Smooth muscle cell (in vitro differentiated cells): ENCODE results near the gene MIF4GD. TPM values are rescaled to one million over a fixed set of nuclear protein-coding genes. Genes with fewer than 3 reads are reported as not detected.

Source experiments
- DNase-seq: peaks from one replicate; lab custom pipeline; 2025; ENCODE audit not compliant: unreplicated experiment; lab: John Stamatoyannopoulos, UW
- H2AFZ ChIP-seq: fragments of 200-600 bp; sonication (generic); 2 replicates; pipeline ENCODE4 v1.6.0; 2016; ENCODE audit warnings: antibody characterized with exemption, low read depth, mild to moderate bottlenecking
- H3F3A ChIP-seq: fragments of 200-600 bp; sonication (generic); 2 replicates; pipeline ENCODE4 v1.6.0; 2017; ENCODE audit warnings: antibody characterized with exemption, low read depth
- H3K27ac ChIP-seq: fragments of 200-600 bp; sonication (generic); 2 replicates; pipeline ENCODE4 v1.5.1; 2016; ENCODE audit warnings: low read depth, mild to moderate bottlenecking
- H3K27me3 ChIP-seq: fragments of 200-600 bp; sonication (generic); 2 replicates; pipeline ENCODE4 v1.6.1; 2016; ENCODE audit warnings: low read depth, mild to moderate bottlenecking
- H3K36me3 ChIP-seq: fragments of 200-600 bp; sonication (generic); 2 replicates; pipeline ENCODE4 v1.5.1; 2016; ENCODE audit warnings: low read depth
- H3K4me1 ChIP-seq: fragments of 200-600 bp; sonication (generic); 2 replicates; pipeline ENCODE4 v1.5.1; 2016; ENCODE audit warnings: low read depth
- H3K4me2 ChIP-seq: fragments of 200-600 bp; sonication (generic); 2 replicates; pipeline ENCODE4 v1.6.0; 2016; ENCODE audit warnings: mild to moderate bottlenecking
- H3K4me3 ChIP-seq: fragments of 200-600 bp; sonication (generic); 2 replicates; pipeline ENCODE4 v1.5.1; 2016; ENCODE audit warnings: mild to moderate bottlenecking
- H3K79me2 ChIP-seq: fragments of 200-600 bp; sonication (generic); 2 replicates; pipeline ENCODE4 v1.6.0; 2016; ENCODE audit warnings: low read depth, mild to moderate bottlenecking
- H3K9ac ChIP-seq: fragments of 200-600 bp; sonication (generic); 2 replicates; pipeline ENCODE4 v1.6.0; 2016; ENCODE audit warnings: low read depth
- H3K9me3 ChIP-seq: fragments of 200-600 bp; sonication (generic); replicated peaks from 2 replicates; pipeline ENCODE4 v1.5.1; 2016; ENCODE audit warnings: low read depth
- H4K20me1 ChIP-seq: fragments of 200-600 bp; sonication (generic); 2 replicates; pipeline ENCODE4 v1.6.0; 2016; ENCODE audit warnings: low read depth
- WGBS: methylation state at CpG from one replicate; pipeline ENCODE4 v1.1.7; 2016; ENCODE audit warnings: low lambda C conversion rate; 5-methylcytosine and 5-hydroxymethylcytosine counted together
- polyA plus RNA-seq: library from polyadenylated mRNA; unstranded; fragments of >200 nt; fragmentation: Nextera tagmentation; extraction: Ambion mirVana; gene quantifications from 2 replicates; pipeline ENCODE4 v1.2.1, GENCODE V29; 2016
- total RNA-seq: library from RNA; depleted of rRNA; stranded (reverse); fragments of >200 nt; gene quantifications from 2 replicates; pipeline ENCODE4 v1.2.3, GENCODE V29; 2014
- TF ChIP-seq, protein P1 (sequence below): fragments of 200-600 bp; sonication (generic); IDR thresholded peaks from 2 replicates; pipeline ENCODE4 v1.5.1; 2017; ENCODE audit warnings: borderline replicate concordance, mild to moderate bottlenecking, antibody characterized with exemption; ENCODE audit not compliant: insufficient read depth, poor library complexity, severe bottlenecking

The MIF4GD gene
- total RNA-seq (5.3 and 6.2 TPM in 2 replicates), polyA plus RNA-seq (17.0 and 20.8 TPM in 2 replicates)

- peak within 1 kb of the TSS; percentile 43 for H3K27ac ChIP-seq
- DNase-seq: no peak
- peak within 1 kb of the TSS; percentile 91 for H2AFZ ChIP-seq
- peaks cover 8% of the 10 kb centered on the region for H3K4me1 ChIP-seq
- TF ChIP-seq, protein P1, sequence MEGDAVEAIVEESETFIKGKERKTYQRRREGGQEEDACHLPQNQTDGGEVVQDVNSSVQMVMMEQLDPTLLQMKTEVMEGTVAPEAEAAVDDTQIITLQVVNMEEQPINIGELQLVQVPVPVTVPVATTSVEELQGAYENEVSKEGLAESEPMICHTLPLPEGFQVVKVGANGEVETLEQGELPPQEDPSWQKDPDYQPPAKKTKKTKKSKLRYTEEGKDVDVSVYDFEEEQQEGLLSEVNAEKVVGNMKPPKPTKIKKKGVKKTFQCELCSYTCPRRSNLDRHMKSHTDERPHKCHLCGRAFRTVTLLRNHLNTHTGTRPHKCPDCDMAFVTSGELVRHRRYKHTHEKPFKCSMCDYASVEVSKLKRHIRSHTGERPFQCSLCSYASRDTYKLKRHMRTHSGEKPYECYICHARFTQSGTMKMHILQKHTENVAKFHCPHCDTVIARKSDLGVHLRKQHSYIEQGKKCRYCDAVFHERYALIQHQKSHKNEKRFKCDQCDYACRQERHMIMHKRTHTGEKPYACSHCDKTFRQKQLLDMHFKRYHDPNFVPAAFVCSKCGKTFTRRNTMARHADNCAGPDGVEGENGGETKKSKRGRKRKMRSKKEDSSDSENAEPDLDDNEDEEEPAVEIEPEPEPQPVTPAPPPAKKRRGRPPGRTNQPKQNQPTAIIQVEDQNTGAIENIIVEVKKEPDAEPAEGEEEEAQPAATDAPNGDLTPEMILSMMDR: no peak
- 0% methylated on average over 30 of the region's 39 CpGs for WGBS
- H3K4me3 ChIP-seq: peak within 1 kb of the TSS; percentile 91
- no peaks in the 10 kb centered on the region for H3K79me2 ChIP-seq
- H3K9ac ChIP-seq: peak within 1 kb of the TSS; percentile 70
- H3K36me3 ChIP-seq: no peaks in the 10 kb centered on the region
- H4K20me1 ChIP-seq: no peaks in the 10 kb centered on the region
- no peaks in the 10 kb centered on the region for H3K9me3 ChIP-seq
- no peaks in the 10 kb centered on the region for H3K27me3 ChIP-seq
- H3F3A ChIP-seq: peaks cover 11% of the 10 kb centered on the region
- H3K4me2 ChIP-seq: peak within 1 kb of the TSS; percentile 100
Measured at GRCh38 chr17:75270966-75271232, at the start of gene MIF4GD. Gene MIF4GD, minus strand, starts transcription at chr17:75271231. Its CDS starts 1,036 bp downstream, at chr17:75270195.

DNA sequence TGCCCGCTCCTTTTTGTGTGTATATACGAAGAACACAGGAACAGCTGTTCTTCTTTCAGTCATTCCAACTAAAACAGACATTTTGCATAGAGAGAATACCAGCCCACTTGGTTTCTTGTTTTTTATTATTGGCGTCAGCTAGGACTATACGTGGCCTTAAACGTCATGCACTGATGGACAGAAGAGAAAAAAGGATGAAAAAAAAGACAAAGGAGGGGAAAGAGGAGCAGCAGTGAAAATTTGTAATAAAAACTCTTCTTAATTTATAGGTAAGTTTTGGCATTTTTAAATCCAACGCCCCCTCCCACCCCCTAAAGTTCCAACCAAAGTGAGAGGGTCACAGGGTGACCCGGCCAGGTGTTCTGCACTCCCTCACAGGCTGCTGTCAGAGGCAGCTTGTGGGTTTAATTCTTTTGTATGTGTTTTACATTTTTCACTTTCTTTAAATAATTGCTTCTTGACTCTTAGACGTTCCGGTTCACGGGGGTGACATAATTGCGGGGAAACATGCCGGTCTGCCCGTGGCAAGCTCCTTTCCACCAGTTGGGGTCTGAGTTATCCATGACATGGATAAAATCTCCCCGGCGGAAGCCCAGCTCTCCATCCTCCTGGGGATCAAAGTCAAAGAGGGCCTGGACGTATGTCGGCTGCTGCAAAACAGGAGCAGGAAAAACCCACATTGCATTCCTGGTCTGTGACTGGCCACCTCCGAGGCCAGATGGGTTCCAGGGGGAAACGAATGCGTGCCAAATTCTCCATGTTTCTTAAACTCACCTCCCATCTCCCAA lies 49.1 kb upstream of the MIF4GD start:
- peaks cover 3% of the 10 kb centered on the region for H3K79me2 ChIP-seq
- H4K20me1 ChIP-seq: peaks cover 15% of the 10 kb centered on the region
- H3K36me3 ChIP-seq: no peaks in the 10 kb centered on the region
- no peaks in the 10 kb centered on the region for H3K4me1 ChIP-seq
- no peak overlapping the region for H2AFZ ChIP-seq
- WGBS: 77% methylated on average over 20 of the region's 20 CpGs
- no peak for DNase-seq
- no peak overlapping the region for H3K4me2 ChIP-seq
- H3K27ac ChIP-seq: peak overlapping the region; percentile 55
- no peak overlapping the region for H3K9ac ChIP-seq
- TF ChIP-seq, protein P1: no peak
- H3F3A ChIP-seq: peaks cover 7% of the 10 kb centered on the region
- H3K4me3 ChIP-seq: no peak overlapping the region
- no peaks in the 10 kb centered on the region for H3K27me3 ChIP-seq
- no peaks in the 10 kb centered on the region for H3K9me3 ChIP-seq

- H3K4me2 ChIP-seq: no peak overlapping the region
- no peak for DNase-seq
- no peak overlapping the region for H3K27ac ChIP-seq
- H4K20me1 ChIP-seq: peaks cover 15% of the 10 kb centered on the region
- no peak overlapping the region for H2AFZ ChIP-seq
- H3F3A ChIP-seq: peaks cover 5% of the 10 kb centered on the region
- H3K27me3 ChIP-seq: no peaks in the 10 kb centered on the region
- H3K36me3 ChIP-seq: no peaks in the 10 kb centered on the region
- no peaks in the 10 kb centered on the region for H3K9me3 ChIP-seq
- TF ChIP-seq, protein P1: no peak
- peaks cover 3% of the 10 kb centered on the region for H3K79me2 ChIP-seq
- H3K4me1 ChIP-seq: no peaks in the 10 kb centered on the region
- no peak overlapping the region for H3K9ac ChIP-seq
- WGBS: 98% methylated on average over 9 of the region's 10 CpGs
- H3K4me3 ChIP-seq: no peak overlapping the region
Measured at GRCh38 chr17:75318615-75319222, 47.7 kb upstream of the MIF4GD start.

DNA sequence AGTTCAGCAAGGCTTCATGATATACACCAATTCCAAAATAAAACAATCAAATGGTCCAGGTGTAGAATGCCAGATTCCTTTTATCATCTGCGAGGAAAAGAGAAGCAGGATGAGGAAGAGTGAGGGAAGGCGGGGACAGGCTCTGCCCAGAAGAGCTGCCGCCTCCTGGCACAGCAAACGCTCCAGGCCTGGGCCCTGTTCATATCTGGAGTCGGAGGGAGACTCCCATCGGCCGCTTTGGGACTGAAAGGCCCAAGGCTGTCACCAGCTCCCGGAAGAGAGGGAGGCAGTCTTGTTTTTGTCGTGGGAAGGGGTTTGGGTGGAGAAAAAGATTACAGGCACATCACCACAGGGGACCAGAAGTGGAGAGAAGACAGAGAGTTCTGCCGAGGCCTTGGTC lies 47.2 kb upstream of the MIF4GD start:
- no peaks in the 10 kb centered on the region for H3K9me3 ChIP-seq
- no peaks in the 10 kb centered on the region for H3K27me3 ChIP-seq
- H3K4me3 ChIP-seq: no peak overlapping the region
- DNase-seq: no peak
- no peaks in the 10 kb centered on the region for H3K4me1 ChIP-seq
- TF ChIP-seq, protein P1: no peak
- peaks cover 3% of the 10 kb centered on the region for H3K79me2 ChIP-seq
- H3K27ac ChIP-seq: no peak overlapping the region
- H3F3A ChIP-seq: peaks cover under 1% of the 10 kb centered on the region
- H3K36me3 ChIP-seq: no peaks in the 10 kb centered on the region
- H4K20me1 ChIP-seq: peaks cover 10% of the 10 kb centered on the region
- H2AFZ ChIP-seq: no peak overlapping the region
- no peak overlapping the region for H3K9ac ChIP-seq
- WGBS: 91% methylated on average over 10 of the region's 10 CpGs
- no peak overlapping the region for H3K4me2 ChIP-seq
